Raji (cell line): ENCODE measurements around the gene MAN1C1.

Source experiments
- POLR2A ChIP-seq: IDR thresholded peaks from 2 replicates; pipeline ENCODE4 v1.6.1; 2011; ENCODE audit warnings: low read depth, low read length, control low read depth; ENCODE audit not compliant: insufficient read depth

MAN1C1 gene

DNA sequence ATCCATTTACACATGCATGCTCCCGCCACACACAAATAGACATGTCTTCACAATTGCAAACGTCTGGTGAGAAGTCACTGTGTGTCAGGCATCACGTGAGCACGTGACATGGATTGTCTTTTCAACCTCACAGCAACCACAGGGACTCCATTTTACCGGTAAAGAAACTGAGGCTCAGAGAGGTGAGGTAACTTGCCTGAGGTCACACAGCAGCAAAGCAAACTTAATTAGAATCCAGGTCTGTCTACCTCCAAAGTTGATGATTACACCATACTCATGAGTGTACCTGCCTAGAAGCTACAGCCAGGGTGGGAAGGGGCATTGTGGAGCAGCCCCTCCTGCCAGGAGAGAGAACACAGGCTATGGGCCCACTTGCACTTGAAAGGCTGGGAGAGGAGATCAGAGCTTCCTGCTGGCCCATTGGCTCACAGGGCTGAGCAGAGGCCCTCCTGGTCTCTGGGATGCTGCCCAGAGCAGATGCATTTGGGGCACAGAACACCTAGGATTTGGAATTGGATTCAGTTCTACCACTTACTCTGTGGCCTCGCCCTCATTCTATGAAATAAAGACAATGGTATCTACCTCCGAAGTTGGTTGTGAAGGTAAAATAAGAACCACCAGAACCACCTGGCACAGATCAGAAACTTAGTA lies 139.0 kb downstream of the MAN1C1 start:
- TF ChIP-seq POLR2A, result no peak

DNA sequence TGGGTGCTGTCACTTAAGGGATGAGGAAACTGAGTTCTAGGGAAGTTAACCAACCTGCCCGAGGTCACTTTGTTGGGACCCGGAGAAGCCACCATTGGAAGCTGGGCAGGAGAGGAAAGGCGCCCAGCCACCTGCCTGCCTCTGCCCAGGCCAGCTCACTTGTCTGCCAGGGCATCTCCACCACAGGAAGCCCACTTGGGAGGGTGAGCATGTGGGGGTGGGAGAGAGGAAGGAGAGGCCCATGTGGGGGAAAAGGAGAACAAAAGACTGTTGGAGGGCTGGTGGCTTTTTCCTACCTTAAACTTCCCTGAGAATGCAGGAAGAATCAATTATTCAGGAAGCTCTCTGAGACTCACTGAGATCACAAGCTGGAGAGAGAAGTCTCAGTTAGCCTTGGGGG lies 139.6 kb downstream of the MAN1C1 start:
- TF ChIP-seq POLR2A, result no peak

DNA sequence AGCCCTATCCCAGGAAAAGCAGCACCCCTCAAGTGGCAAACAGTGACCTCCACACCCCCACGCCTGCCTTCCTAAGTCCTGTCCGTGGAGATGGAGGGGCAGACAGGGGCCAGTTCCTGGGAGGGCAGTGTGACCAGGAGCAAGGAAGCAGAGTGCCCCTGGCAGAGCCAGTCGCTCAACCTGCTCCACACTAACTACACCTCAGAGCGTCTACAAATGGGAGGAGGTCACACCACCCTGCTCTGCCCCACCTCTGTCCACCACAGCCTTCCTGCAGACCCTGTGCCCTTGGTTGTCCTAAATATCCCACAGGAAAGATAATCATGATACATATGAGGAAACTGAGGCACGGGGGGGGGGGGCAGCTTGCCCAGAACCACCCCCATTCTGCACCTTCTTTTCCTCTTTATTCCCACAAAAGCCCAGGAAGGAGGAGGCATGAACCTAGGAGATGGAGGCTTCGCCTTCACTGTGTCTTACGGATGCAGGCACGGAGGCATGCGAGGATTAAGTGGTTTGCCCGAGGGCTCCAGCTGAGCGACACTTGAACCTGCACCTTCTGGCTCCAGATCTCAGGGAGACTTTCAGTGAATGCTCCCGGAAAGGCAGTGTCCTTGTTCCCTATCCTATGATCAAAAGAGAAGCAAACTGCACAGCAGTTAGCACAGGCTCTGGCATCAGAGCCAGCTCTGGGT lies 140.7 kb downstream of the MAN1C1 start:
- TF ChIP-seq POLR2A, result no peak

DNA sequence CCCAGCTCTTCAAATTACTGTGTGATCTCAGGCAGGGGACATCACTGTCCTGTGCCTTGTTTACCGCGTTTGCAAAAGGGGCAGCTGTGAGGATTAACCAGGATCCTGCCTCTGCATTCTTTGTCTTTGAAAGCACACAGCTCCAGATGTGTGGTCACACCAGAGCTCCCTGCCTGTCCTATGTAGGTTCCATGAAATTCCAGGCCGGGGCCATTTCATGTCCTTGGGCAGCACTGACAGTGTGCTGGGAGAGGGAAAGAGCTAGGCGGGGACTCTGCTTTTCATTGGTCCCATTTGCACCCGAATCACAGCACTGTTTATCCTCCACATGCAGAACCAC lies 141.2 kb downstream of the MAN1C1 start:
- TF ChIP-seq POLR2A, result no peak

GRCh38 chr1:25758466-25759070 lies 142.0 kb downstream of the MAN1C1 start:
- TF ChIP-seq POLR2A, result no peak

DNA sequence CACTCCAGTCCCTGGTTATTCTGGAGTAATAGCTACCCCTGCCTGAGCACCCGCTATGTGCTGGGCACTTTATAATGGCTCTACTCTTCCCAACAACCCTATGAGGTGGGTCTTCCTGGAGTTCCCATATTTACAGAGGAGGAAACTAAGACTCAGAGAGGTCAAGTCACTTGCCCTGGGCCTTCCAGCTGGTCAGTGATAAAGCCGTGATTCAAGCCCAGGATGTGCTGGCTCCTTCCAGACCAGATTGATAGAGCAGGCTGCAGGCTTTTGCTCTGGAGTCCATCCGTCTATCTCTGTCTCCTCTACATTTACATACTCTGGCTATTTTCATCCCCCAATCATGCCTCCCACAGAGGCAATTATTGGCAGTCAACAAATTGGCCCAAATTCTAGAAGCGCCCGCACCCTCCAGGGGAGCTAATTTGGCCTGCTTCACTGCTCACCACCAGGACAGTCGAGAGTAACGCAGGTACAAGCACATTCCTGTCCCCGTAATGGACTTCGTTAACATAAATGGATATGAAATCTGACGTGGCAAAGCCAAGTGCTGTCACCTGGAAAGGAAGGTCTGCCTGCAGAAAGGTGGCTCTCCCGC lies 143.6 kb downstream of the MAN1C1 start:
- TF ChIP-seq POLR2A, result no peak

DNA sequence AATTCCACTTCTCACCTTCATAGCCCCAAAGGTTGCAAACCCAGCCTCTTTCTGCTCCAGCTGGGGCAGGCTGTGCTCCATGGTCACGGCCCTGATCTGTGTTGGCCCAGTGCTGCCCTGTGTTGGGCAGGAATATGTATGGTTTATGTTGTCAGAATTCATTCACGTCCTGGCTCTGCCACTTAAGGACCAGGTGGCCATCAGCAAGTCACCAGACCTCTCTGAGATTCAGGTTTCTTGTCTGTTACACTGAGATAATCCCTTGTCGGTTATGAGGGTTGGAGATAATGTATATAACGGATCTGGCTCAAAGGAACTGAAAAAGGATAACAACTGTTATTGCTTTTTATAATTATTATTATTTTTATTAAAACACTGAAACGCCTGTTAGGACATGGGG lies 144.3 kb downstream of the MAN1C1 start:
- no peak for TF ChIP-seq POLR2A

- TF ChIP-seq POLR2A, result no peak
Measured at GRCh38 chr1:25763493-25763892, 146.9 kb downstream of the MAN1C1 start.

DNA sequence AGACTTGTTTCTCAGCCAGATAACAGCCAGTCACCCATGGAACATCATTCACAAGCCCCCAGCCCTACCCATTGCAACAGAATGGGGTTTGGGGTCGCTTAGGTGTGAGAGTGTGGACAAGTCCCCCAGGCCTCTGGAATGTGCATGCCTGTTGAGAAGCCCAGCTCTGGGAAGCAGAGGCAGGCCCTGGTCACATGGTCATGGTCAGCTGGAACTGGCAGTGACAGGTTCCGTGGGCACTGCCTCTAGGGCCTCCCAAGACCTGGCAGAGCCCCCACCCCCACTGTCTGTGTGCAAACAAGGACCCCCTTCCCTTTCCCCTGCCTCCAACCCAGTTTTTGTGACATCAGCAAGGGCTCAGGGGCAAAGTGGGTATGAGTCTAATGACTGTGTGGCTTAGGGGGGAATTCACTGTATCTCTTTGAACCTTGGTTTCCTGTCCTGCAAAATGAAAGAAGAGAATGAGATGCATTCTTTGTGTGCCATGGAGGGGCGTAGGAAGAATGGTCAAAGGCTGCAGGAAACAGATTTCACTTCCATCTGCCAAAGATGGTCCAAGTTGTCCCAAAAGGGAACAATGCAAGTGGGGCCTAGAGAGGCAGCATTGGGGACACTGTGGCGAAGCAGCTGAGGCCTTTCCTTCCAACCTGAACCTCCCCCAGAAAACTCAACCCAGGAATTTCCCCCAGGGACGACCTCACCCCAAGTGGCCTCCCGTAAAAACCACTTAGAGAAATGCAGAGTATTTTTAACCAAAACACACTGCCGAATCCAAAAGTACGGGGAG lies 148.7 kb downstream of the MAN1C1 start:
- TF ChIP-seq POLR2A, result no peak

DNA sequence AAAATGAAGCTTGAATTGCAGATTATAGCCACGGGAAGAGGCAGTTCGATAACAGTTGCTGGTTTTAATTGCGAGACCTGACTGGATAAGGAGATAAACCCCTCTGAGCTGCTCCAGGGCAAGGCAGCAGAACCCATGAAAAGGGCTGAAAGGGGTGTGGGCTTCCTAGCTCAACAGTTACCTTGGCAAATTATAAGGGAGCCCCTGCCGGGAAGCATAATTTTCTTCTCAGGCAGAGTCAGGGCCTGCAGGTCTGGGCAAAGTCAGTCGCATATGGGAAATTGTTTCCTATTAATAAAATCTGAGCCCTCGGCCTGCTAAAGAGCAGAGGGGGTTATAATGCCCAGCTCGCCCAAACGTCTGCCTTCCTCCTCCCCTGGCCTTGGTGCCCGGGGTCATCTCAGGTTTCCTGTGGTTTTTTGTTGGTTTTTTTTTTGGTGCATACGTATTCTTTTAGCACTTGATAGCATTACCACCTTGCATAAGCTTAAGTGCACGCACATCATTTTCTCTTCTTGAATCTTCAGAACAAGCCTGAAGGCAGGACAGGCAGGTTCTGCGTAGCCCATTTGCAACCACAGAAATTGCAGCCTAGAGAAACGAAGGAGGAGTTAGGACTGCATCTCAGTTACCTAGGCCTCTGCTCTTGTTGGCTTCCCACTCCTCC lies 149.5 kb downstream of the MAN1C1 start:
- TF ChIP-seq POLR2A, result no peak

DNA sequence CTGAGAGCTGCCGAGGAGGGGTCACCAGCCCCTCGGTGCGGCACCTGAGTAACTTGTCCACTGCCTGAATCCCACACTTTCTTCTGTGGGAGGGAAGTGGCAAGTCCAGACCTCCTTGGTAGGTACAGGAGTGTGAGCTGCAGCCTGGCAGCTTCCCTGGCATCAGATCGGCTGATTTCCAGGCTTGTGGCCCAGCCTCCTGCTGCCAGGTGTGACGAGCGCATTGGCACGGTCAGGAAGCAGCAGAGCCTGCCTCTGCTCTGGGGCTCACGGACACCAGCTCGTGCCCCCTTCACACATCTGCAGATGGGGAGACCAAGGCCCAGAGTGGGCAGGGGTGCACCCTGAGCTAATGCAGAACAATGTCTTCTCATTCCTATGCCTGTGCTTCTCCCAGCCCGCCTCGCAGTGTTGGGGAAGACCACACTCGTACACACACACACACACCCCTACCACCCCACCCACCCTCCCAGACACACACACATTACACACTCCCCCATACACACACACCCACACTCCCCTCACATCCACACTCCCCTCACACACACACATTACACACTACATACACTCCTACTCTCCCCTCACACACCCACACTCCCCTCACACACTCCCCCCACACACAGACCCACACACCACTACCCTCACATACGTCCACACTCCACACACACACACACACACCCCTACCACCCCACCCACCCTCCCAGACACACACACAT lies 150.3 kb downstream of the MAN1C1 start:
- TF ChIP-seq POLR2A, result no peak

DNA sequence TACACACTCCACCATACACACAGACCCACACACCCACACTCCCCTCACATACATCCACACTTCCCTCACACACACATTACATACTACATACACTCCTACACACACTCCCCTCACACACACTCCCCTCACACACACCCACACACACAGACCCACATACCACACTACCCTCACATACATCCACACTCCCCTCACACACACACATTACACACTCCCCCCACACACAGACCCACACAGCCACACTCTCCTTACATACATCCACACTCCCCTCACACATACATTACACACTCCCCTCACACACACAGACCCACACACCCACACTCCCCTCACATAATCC lies 150.8 kb downstream of the MAN1C1 start:
- TF ChIP-seq POLR2A, result no peak

- TF ChIP-seq POLR2A, result no peak
Measured at GRCh38 chr1:25768999-25769398, 152.4 kb downstream of the MAN1C1 start.

DNA sequence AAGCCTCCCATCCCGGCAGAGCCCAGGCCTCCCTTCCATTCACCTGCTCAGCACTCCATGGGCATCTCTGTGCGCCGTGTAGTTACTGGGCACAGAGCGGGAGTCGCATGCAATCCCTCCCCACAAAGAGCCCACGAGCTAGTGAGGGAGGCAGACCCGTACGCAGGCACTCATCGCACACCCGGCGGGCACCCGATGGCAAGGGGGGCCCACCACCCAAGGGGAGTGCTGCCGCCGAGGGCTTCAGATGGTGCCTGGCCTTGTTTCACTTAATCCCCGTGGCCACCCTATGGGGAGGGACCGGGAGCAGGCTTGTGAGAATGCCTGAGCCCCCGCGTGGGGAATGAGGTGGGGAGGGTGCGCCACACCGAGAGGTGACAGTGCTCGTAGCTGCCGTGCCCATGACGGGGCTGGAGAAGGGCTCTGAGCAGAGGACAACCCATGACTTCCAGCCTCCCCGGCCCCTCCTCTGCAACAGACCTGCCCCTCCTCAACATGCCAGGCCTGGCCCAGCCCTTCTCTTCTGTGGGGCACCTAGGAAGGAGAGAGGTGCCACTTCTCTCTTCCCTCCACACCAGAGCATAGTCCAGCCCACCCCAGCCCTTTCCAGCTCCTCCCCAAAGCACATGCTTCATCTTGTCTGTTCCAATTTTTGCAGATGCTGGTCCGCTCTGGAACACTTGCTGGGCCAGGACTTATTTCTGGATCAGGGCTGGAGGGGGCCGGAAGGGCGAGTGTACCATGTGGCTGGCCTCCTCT lies 153.2 kb downstream of the MAN1C1 start:
- TF ChIP-seq POLR2A, result no peak
